HG03175 (cell line): ENCODE results near the gene TRIM72.
"Not testable (repeated sequence)": the region's sequence is repeated elsewhere in the genome, so short reads cannot be mapped to it uniquely, and the experiment has no call there.

Source experiments
- ATAC-seq: cut with Tn5 transposase; IDR thresholded peaks from one replicate; pipeline ENCODE4 v1.9.1; 2021; ENCODE audit warnings: mild to moderate bottlenecking, moderate library complexity; ENCODE audit not compliant: unreplicated experiment

The TRIM72 gene, protein sequence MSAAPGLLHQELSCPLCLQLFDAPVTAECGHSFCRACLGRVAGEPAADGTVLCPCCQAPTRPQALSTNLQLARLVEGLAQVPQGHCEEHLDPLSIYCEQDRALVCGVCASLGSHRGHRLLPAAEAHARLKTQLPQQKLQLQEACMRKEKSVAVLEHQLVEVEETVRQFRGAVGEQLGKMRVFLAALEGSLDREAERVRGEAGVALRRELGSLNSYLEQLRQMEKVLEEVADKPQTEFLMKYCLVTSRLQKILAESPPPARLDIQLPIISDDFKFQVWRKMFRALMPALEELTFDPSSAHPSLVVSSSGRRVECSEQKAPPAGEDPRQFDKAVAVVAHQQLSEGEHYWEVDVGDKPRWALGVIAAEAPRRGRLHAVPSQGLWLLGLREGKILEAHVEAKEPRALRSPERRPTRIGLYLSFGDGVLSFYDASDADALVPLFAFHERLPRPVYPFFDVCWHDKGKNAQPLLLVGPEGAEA

DNA sequence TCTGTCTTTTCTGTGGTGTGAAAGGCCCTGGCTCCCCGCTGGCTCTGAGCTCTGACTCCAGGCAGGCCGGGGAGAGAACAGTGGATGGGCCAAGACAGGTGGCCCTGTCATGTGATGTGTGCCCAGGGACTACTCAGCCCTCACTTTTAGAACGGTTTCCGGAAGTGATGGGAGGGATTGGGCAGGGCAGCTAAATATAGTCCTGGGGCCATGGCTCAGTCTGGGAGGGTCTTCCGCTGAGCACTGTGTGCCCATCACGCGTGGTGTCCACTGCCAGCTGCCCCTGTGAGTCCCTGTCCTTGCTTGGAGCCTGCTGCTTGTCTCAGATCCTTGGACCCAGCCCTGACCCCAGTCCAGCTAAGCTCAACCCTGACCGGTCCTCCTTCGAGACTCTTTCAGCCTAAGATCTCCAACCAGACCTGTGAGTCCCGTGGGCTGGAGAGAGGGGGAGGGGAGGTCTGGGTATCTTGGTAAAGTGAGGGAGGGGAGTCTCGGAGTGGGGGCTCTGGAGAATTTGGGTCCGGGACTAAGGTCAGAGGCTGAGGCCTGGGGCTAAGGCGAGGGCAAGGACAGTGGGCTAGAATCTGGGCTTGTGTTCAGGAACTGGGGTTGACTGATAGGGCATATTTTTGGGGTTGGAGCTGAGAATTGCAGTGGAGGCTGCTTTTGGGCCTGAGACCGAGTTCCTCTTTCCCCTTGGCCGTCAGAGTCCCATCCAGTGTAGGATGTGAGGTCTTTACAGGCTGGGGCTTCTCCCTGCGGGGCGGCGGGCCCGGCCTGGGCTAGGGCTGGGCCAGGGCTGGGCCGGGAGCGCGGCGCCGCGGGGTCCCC is at the start of gene TRIM72:
Gene TRIM72, plus strand, starts transcription at position 243 of the 831 bp plus-strand sequence. CDS start 620 bp downstream, outside the sequence.
- ATAC-seq = no peak

DNA sequence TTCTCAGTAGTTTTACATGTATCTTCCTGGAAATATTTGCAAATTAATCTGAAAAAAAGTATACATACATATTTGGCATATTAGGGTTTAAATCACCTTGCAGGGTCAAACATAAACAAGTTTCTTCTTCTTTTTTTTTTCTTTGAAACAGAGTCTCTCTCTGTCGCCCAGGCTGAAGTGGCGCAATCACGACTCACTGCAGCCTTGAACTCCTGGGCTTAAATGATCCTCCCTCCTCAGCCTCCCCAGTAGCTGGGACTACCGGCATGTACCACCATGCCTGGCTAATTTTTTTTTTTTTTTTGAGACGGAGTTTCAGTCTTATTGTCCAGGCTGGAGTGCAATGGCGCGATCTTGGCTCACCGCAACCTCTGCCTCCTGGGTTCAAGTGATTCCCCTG is 46.6 kb upstream of the TRIM72 start:
- no peak for ATAC-seq

DNA sequence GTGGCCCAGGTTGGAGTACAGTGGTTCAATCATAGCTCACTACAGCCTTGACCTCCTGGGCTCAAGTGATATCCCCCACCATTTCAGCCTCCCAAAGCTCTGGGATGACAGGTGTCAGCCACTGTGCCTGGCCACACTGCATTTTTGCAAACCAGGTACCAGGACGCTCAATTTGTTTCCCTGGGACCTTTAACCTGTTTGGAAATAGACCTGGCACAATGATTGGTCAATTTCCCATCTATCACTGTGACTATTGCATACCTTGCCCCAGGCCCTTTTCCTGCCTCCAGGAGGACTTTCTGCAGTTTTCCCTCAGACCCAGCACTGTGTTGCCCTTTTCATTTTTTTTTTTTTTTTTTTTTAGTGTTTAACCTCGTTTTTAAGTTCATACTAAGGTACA is 45.1 kb upstream of the TRIM72 start:
- no peak for ATAC-seq

DNA sequence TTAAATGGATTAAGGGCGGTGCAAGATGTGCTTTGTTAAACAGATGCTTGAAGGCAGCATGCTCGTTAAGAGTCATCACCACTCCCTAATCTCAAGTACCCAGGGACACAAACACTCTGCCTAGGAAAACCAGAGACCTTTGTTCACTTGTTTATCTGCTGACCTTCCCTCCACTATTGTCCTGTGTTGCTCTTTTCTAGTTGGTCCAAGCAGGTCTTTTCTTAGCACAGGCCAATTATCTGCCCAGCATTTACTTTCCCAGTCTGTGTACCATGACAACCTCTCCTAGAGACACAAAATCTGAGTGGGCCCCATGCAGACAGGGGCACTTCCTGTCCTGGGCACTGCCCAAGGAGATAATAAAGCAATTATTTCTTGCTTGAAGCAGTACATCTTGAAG is 43.9 kb upstream of the TRIM72 start:
- not testable (repeated sequence) for ATAC-seq

DNA sequence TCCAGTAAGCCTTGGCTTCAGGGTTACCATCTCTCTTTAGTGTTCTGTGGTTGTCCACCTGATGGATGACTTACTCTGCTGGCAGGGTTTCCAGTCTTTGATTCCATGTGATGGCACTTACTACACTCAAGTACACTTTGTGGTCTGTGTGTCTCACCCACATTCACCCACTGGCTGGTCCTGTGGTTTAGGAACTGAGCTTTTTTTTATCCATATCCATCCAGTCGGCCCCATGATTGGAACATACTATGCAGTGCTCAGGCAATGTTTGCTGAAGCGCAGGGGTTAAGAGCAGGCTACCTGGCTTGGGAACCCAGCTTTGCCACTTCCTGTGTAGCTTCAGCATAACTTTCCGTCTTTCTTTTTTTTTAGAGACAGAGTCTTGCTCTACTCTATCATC is 36.8 kb upstream of the TRIM72 start:
- no peak for ATAC-seq

DNA sequence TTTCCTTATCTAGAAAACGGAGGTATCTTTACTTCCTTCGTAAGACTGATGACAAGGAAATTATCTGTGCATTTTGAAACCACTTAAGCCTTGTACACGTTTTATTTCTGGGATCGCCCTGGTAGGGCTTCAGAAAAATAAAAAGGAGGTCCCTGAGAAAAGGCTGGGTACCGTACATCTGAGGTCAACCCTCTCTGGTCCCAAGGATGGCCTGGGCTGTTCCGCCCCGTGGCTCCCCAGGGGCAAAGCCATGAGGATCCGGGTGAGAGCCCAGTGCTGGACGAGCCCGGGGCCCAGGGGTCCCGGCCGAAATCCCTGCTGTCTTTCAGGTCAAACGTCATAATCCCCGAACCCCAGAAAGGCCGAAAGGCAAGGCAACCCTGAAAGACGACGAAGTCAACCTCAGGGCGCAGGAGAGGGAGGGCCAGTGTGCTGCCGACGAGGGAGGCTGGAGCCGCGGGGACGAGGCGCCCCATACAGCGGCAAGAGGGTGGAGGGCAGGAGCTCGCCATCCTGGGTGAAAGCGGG is 34.6 kb upstream of the TRIM72 start:
- ATAC-seq = peak; percentile 9

DNA sequence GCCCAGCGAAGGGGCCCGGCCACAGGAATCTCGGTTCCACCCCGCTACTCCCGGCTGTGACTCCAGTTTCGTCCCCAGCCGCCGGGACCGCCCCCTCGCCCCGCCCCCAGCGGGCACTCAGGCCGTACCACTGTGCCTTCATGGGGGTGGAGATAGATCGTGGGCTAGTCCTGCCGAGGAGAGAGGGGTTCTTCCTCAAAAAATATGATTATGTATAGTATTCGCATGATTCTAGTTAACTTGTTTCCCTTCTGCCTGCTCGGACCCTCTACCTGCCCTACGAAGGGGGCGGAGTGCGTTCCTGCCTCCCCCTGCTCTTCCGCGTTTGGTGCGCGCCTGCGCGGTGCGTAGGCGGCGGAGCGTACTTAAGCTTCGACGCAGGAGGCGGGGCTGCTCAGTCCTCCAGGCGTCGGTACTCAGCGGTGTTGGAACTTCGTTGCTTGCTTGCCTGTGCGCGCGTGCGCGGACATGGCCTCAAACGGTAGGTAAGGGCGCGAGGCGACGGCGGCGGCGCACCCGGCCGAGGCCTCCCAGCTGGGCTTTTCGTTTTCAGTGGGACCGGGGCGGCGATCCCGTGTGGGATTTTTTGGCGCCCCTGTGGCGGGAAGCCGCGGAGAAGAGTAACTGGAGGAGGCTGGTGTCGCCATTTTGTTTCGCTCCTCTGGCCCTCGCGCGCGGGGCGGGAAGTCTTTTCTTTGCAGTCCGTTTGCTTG is 34.0 kb upstream of the TRIM72 start, which contains the start of gene FUS:
Gene FUS, plus strand, starts transcription at position 393 of the 713 bp plus-strand sequence. Its CDS starts 76 bp downstream, at position 469.
- peak; percentile 50 for ATAC-seq

DNA sequence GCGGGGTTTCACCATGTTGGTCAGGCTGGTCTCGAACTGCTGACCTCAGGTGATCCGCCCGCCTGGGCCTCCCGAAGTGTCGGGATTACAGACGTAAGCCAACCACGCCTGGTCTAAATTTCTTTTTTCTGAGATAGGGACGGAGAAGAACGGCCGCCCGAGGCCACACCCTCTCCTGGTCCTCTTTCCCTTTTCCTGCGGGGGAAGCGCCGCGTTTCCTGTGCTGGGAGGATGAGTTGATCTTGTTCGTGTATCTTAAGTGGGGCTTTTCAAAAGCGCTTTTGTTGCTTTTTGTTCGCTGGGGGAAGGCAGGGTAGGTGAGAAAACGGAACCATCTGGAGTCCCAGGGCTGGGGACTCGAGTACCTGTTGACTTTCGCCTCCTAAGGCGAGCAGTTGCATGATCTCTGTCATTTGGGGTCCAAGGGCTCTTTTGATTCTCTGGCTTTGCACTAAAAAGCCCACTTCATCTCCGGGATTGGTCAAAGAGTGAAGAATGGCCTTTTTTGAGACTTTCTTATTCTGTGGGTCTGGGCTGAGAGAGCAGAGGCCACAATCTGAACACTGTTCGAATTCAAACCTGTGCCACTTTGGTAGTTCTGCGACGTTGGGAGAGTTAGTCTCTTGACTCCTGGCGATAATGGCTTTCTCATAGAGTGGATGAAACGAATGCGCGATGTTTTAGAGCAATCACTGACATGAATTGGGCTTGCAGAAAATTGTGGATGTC is 32.7 kb upstream of the TRIM72 start:
- ATAC-seq = no peak

DNA sequence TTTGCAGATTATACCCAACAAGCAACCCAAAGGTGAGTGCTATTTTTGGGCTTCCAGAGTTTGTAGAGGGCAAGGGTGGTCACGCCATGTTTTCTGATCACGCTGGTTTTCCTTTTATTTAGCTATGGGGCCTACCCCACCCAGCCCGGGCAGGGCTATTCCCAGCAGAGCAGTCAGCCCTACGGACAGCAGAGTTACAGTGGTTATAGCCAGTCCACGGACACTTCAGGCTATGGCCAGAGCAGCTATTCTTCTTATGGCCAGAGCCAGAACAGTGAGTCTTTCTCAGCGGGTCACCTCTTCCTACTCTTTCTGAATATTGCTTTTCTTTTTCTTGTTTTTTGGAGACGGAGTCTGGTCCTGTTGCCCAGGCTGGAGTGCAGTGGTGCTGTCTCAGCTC is 31.5 kb upstream of the TRIM72 start:
- ATAC-seq = no peak

DNA sequence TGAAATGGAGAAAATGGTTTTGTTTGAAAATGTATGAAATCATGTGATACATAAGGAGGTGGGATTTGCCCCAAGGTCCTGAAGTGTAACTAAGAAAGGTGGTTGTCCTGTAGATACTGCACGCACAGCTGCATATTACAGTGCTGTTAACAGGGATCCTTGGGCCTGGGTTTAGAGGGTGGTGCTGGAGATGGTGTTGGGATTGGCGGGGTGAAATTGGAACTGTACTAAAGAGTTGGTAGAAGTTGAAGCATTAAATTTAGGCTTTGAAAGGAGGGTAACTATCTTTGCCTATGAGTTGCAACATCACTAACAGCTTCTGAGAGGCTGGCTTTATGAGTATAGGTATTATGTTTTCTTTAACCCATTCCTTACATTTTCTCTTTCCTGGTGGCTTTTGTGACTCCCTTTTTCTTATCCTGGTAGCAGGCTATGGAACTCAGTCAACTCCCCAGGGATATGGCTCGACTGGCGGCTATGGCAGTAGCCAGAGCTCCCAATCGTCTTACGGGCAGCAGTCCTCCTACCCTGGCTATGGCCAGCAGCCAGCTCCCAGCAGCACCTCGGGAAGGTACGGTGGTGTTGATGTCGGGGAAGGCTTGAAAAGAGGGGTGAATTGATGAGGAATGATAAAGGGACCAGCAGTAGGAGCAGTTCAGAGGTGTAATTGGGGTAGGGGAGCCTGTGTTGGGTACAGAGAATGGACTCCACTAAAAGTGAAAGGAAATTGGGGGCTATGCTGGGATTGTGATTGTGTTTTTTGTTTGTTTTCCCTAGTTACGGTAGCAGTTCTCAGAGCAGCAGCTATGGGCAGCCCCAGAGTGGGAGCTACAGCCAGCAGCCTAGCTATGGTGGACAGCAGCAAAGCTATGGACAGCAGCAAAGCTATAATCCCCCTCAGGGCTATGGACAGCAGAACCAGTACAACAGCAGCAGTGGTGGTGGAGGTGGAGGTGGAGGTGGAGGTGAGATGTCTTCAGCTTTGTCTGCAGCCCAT is 30.2 kb upstream of the TRIM72 start:
- ATAC-seq = no peak

DNA sequence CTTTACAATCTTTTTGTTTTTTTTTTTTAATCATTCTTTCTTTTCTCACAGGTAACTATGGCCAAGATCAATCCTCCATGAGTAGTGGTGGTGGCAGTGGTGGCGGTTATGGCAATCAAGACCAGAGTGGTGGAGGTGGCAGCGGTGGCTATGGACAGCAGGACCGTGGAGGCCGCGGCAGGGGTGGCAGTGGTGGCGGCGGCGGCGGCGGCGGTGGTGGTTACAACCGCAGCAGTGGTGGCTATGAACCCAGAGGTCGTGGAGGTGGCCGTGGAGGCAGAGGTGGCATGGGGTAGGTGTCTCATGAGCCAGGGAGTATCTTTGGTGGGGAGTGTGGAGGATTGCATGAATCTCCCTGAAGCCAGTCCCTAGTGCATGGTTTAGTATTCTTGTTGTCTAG is 29.0 kb upstream of the TRIM72 start:
- ATAC-seq = no peak

DNA sequence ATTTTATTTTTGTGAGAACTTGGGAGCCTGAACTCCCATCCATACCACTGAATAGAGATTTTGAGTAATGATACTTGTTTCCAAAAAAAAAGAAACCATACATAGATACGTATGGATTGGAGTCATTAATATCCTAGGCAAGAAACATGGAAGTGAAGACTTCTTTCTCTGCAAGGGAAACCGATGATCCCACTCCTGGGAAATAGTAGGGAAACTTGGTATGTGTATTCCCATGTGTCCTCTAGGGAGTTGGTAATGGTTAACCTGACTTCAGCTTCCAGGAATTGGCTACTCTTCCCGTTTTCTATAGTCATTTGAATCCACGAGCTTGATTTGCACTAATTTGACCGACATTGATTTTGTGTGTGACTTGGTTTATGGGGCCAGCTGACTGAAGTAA is 28.6 kb upstream of the TRIM72 start:
- ATAC-seq = no peak

DNA sequence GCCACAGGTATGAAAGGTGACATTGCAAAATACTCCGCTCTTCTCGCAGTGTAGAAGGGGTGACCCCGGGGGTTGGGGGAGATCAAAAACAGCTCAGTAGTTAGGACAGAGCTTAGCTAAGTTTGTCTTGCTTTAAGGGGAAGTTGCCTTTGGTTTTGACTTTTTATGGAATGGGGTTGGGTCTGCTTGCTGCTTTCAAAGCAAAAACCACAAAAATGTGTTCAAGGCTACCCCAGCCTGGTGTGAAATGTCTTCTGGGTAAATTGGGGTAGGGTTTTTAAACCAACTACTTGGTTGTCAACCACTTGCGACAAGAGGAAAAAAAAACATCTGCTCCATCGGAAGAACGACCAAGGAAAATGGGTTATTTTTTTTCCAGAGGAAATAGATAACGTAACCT is 27.7 kb upstream of the TRIM72 start:
- ATAC-seq = no peak

DNA sequence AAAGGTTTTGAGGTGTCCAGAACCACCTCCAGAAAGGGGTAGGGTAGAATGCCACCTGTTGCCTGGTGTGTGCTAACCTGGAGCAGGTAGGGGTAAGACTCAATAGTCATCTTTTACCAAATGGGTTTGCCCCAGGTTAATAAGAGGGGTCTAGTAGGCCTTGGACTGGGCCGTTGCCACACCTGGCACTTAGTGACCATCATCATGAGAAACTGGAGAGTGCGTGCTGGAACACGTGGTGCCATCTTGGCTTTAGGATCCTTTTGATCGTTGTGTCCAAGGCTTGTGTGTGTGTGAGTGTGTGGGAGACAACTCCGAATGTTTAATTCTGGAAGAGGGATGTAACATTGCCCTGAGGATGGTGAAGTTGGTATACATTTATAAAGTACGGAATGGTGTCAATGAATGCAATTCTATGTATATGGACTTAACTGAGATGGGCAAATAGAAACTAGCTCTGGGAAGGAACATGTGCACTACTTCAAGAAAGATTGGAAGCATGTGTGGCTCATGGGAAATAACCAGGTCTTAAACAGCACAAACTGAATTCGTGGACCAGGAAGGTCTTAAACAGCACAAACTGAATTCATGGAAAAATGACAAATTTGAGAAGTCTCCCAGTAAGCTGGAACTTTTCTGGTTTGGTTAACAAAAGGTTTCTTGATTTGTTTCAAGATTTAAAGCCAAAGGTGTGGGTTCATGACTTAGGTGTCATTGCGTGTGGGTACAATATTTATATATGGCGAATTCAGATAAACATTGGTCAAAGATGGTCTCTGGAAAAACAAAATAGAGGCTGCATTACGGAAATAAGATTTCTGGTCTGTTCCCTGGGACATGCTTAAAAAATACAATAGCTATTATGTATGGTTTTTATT is 26.8 kb upstream of the TRIM72 start:
- ATAC-seq = no peak

DNA sequence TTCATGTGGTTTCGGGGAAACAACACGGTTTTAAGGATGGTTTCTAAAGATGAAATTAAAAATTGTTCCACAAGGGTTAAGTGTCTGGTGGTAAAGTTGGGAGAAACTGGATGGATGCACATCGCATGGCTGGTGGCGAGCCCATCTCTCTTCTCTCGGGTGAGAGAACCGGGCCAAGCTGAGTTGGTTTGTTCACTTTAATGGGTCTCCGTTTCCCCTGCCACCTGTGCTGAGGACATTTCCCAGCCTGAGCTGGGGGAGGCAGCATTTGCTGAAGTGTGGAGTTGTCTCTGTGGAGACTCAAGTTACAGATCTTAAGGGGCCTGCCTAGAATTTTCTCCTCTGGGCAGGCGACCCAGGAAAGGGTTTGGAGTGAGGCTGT is 26.1 kb upstream of the TRIM72 start:
- ATAC-seq = no peak

DNA sequence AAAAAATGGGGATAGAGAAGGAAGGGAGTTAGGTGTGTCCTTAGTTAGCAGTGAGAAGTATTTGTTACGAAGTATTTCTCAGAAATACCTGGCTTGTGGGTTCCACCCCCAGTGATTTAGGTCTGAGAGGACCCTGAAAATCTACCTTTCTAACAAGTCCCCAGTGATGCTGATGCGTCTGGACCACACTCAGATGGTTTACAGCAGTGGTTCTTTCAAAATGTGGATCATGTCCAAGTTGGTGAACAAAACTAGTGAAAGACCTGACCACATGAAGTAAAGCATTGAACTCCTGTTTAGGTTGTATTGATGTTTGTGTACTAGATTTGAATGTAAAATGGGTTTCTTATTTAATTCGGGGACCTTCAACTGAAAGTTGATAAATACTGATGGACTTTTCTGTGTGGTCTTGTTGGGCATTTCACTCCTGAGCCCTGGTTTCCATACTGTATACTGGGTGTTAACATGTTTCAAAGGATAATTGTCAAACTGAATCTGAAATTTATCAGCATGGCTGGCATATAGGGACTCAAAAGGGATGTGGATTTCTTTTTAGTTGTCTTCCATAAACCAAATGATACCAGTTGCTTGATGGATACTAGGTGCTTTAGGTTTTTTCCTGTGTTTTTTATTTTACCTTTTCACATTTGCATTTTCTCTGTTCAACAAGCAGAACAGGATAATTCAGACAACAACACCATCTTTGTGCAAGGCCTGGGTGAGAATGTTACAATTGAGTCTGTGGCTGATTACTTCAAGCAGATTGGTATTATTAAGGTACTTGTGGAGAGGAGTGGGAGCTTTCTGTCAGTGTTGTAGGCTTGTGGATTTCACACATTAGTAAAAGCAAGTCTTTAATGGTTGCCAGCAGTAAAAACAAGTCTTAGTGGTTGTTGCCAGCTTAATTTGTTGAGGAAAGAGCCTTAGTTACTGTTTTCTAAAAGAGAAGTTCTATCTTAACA is 25.2 kb upstream of the TRIM72 start:
- ATAC-seq = no peak

DNA sequence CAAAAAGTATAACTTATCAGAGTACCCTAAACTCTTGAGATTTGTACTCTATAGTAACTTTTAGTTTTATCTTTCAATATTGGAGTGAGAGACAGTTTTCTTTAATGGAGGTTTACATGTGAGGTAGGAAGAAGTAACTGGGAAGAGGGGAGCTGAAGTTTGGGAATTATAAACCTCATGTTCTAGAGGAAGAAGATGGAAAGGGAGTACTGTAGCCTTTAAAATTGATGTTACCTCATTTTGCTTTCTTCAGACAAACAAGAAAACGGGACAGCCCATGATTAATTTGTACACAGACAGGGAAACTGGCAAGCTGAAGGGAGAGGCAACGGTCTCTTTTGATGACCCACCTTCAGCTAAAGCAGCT is 24.5 kb upstream of the TRIM72 start:
- no peak for ATAC-seq
